Endodermal cell (in vitro differentiated cells): ENCODE results near the gene IRF3. TPM values are rescaled to one million over a fixed set of nuclear protein-coding genes. Genes with fewer than 3 reads are reported as not detected.

Source experiments
- DNase-seq: peaks from one replicate; pipeline ENCODE4 v3.0.0-alpha.2; 2017
- H3K27ac ChIP-seq: 2 replicates; pipeline ENCODE4 v1.5.1; 2013; ENCODE audit warnings: mild to moderate bottlenecking, low read depth, low read length, moderate library complexity
- H3K27me3 ChIP-seq: 2 replicates; pipeline ENCODE4 v1.6.1; 2013; ENCODE audit warnings: mild to moderate bottlenecking, low read length, moderate library complexity; ENCODE audit not compliant: insufficient read depth, control insufficient read depth, poor library complexity, severe bottlenecking
- H3K36me3 ChIP-seq: 2 replicates; pipeline ENCODE4 v1.7.0; 2013; ENCODE audit warnings: mild to moderate bottlenecking, low read length, moderate library complexity; ENCODE audit not compliant: control insufficient read depth, insufficient read depth
- H3K4me1 ChIP-seq: one replicate; pipeline ENCODE4 v1.7.0; 2013; ENCODE audit warnings: low read length; ENCODE audit not compliant: control insufficient read depth, insufficient read depth
- H3K4me3 ChIP-seq: 2 replicates; pipeline ENCODE4 v1.5.1; 2013; ENCODE audit warnings: mild to moderate bottlenecking, low read length, moderate library complexity
- H3K9ac ChIP-seq: 2 replicates; pipeline ENCODE4 v1.6.1; 2013; ENCODE audit warnings: mild to moderate bottlenecking, low read length, moderate library complexity; ENCODE audit not compliant: poor library complexity, severe bottlenecking; ENCODE audit errors: extremely low read depth
- H3K9me3 ChIP-seq: 2 replicates; pipeline ENCODE4 v1.6.1; 2013; ENCODE audit warnings: mild to moderate bottlenecking, low read length, moderate library complexity; ENCODE audit not compliant: control insufficient read depth
- H3K27ac Mint-ChIP-seq: 2 replicates; pipeline ENCODE4 v1.8.0; 2020; ENCODE audit warnings: mixed read lengths
- H3K27me3 Mint-ChIP-seq: 2 replicates; pipeline ENCODE4 v1.8.0; 2021; ENCODE audit warnings: mild to moderate bottlenecking, mixed read lengths; ENCODE audit not compliant: insufficient read depth
- H3K36me3 Mint-ChIP-seq: 2 replicates; pipeline ENCODE4 v1.8.0; 2020; ENCODE audit warnings: low read depth, mixed read lengths
- H3K4me1 Mint-ChIP-seq: 2 replicates; pipeline ENCODE4 v1.8.0; 2020; ENCODE audit warnings: mixed read lengths
- H3K4me3 Mint-ChIP-seq: 2 replicates; pipeline ENCODE4 v1.8.0; 2020; ENCODE audit warnings: mild to moderate bottlenecking, moderate library complexity, mixed read lengths
- H3K9me3 Mint-ChIP-seq: 2 replicates; pipeline ENCODE4 v1.8.0; 2020; ENCODE audit warnings: mild to moderate bottlenecking, mixed read lengths
- WGBS, 2 experiments: methylation state at CpG; one replicate each; pipeline versions ENCODE4 v1.1.5 to v1.1.7; 2013; ENCODE audit warnings: missing lambda C conversion rate in 2 of 2, mixed read lengths in 1 of 2; ENCODE audit not compliant: insufficient coverage in 1 of 2, insufficient read length in 1 of 2; 5-methylcytosine and 5-hydroxymethylcytosine counted together
- total RNA-seq, 2 donors: library from RNA; stranded (reverse); fragmentation: NEBNext Ultra II Directional in 1 of 2; extraction: Animal tissue kit (Norgen Biotek cat#: 25700) in 1 of 2; gene quantifications; 2 replicates in 1 of 2; 3 replicates in 1 of 2; pipeline ENCODE4 v1.2.1, GENCODE V29; 2021
- TF ChIP-seq, protein P1 (sequence below): fragments of 200-600 bp; sonication (generic); conservative IDR thresholded peaks from 2 replicates; pipeline ENCODE4 v1.5.0; 2021; ENCODE audit warnings: antibody characterized with exemption, mild to moderate bottlenecking

IRF3 gene
- total RNA-seq, 2 donors from 2014 or later: 127 to 128 TPM

DNA sequence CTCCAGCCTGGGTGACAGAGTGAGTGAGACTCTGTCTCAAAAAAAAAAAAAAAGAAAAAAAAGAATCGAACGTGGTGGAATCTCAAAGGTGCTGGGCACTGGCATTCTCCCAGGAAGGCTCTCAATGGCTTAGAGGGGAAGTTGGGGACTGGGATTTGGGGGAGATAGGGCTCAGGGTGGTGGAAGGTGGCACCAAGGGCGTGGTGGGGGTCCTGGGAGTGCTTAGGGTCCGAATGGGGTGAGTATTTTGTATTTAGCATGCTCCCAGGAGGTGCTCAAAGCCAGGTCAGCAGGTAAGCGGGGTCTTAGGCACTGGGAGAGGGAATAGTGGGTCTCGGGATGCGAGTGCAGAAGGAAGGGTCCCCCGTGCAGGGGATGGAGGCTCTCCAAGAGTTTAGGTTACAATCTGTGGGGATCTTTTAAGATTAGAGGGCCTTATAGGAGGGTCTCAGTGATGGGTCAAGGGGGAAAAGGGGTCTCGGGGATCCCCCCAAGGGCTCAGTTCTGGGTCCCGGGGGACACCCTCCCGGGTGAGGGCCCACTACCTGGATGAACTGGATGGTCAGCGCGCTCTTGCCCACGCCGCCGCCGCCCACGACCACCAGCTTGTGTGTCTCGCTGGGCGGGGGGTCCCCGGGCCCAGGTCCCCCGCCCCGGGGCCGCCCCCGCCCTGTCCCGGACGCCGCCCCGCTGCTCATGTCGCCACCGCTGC, 26.1 kb downstream of the IRF3 start:
- H3K27ac Mint-ChIP-seq: peak overlapping the region; percentile 72
- H3K4me1 ChIP-seq: peaks cover 4% of the 10 kb centered on the region
- peaks cover 18% of the 10 kb centered on the region for H3K27me3 Mint-ChIP-seq
- no peaks in the 10 kb centered on the region for H3K9me3 ChIP-seq
- no peak overlapping the region for H3K27ac ChIP-seq
- H3K9me3 Mint-ChIP-seq: no peaks in the 10 kb centered on the region
- DNase-seq: peak; percentile 65
- no peaks in the 10 kb centered on the region for H3K27me3 ChIP-seq
- peak overlapping the region; percentile 99 for H3K4me3 Mint-ChIP-seq
- TF ChIP-seq, protein P1, sequence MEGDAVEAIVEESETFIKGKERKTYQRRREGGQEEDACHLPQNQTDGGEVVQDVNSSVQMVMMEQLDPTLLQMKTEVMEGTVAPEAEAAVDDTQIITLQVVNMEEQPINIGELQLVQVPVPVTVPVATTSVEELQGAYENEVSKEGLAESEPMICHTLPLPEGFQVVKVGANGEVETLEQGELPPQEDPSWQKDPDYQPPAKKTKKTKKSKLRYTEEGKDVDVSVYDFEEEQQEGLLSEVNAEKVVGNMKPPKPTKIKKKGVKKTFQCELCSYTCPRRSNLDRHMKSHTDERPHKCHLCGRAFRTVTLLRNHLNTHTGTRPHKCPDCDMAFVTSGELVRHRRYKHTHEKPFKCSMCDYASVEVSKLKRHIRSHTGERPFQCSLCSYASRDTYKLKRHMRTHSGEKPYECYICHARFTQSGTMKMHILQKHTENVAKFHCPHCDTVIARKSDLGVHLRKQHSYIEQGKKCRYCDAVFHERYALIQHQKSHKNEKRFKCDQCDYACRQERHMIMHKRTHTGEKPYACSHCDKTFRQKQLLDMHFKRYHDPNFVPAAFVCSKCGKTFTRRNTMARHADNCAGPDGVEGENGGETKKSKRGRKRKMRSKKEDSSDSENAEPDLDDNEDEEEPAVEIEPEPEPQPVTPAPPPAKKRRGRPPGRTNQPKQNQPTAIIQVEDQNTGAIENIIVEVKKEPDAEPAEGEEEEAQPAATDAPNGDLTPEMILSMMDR: no peak
- WGBS, 2 experiments: 8 to 10% methylated on average over 7 to 31 of the region's 31 CpGs
- peaks cover 43% of the 10 kb centered on the region for H3K4me1 Mint-ChIP-seq
- peak overlapping the region; percentile 71 for H3K4me3 ChIP-seq
- peak overlapping the region; percentile 18 for H3K9ac ChIP-seq
- H3K36me3 ChIP-seq: peaks cover 6% of the 10 kb centered on the region
- H3K36me3 Mint-ChIP-seq: peaks cover 7% of the 10 kb centered on the region

DNA sequence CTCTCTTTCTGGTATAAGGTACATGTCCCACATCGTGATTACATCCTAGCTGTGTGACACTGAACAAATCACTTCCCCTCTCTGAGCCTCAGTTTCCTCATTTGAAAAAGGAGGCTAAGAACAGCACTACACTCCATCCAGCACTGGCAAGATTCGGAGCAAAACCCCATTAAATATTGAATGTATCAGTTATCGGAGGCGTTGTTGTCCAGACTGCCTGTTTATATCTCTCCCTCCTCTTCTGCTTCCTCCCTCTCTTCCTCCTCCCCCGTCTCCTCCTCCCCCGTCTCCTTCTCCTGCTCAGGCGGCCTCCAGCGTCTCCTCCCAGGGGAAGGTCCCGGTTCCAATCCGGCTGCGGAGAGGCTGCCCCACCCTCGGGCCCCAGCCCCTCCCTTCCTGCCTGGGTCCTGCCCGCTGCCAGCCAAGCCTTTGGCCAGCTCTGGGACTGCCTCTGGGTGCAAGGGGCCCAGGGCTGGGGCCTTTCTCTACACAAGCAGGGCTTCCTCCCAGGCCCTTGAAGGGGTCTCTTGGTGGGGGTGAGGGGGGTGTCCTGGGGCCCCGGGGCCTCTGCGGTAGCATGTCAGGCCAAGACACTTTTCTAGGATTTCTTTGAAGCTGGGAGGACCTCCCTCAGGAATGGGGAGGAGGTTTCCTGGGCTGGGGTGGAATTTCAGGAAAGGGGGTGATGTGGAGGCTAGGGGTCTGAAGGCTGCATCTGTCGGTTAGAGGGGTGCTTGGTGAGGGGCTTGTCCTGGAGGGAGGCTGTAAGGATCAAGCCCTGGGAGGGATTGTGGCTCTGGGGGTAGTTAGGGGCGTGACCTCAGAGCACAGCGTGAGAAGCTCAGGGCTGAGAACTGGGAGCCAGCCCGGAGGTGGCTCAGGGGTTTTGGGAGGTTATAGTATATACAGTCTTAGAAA, 27.6 kb downstream of the IRF3 start:
- H3K9me3 Mint-ChIP-seq: no peaks in the 10 kb centered on the region
- H3K27ac Mint-ChIP-seq: peak overlapping the region; percentile 81
- peak; percentile 88 for DNase-seq
- peaks cover 18% of the 10 kb centered on the region for H3K27me3 Mint-ChIP-seq
- Histone ChIP-seq H3K9me3 (no peaks in the 10 kb centered on the region), H3K4me1 (peaks cover 1% of the 10 kb centered on the region), H3K27ac (no peak overlapping the region), H3K36me3 (no peaks in the 10 kb centered on the region), H3K4me3 (no peak overlapping the region), H3K9ac (peak overlapping the region; percentile 6), H3K27me3 (no peaks in the 10 kb centered on the region)
- H3K4me3 Mint-ChIP-seq: peak overlapping the region; percentile 99
- WGBS, 2 experiments: 28 to 32% methylated on average over 9 to 19 of the region's 19 CpGs
- TF ChIP-seq, protein P1: no peak
- H3K4me1 Mint-ChIP-seq: peaks cover 30% of the 10 kb centered on the region
- H3K36me3 Mint-ChIP-seq: no peaks in the 10 kb centered on the region

DNA sequence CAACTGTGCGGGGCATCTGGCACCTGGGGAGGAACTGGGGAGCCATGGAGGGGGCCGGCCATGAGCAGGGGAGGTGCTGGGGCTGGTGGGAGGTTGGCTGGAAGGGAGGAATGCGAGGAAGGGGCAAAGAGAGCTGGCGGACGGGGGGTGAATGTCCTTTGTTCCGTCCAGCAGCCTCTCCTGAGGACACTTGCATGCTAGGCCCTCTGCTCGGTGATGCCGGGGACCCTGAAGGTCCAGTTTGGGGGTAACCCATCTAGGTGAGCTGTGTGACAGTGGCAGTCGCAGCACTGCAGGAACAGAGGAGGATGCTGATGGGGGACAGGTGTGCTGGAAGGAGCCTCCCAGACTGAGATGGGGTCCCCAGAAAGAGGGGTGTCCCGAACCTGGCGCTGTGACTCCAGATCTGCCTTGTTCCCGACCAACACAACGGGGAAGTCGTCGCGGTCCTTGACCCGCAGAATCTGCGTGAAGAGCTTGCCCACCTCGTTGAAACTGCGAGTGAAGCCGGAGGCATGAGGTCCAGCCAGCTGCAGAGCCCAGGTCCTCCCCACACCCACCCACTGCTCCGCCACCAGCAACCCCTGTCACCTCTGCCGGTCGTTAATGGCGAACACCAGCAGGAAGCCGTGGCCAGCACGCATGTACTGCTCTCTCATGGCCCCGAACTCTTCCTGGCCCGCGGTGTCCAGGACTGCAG, 29.3 kb downstream of the IRF3 start:
- Histone ChIP-seq H3K4me3 (no peak overlapping the region), H3K4me1 (no peaks in the 10 kb centered on the region), H3K36me3 (no peaks in the 10 kb centered on the region), H3K27me3 (no peaks in the 10 kb centered on the region), H3K9me3 (no peaks in the 10 kb centered on the region), H3K9ac (no peak overlapping the region), H3K27ac (no peak overlapping the region)
- H3K27ac Mint-ChIP-seq: no peak overlapping the region
- H3K36me3 Mint-ChIP-seq: no peaks in the 10 kb centered on the region
- peaks cover 18% of the 10 kb centered on the region for H3K27me3 Mint-ChIP-seq
- H3K9me3 Mint-ChIP-seq: no peaks in the 10 kb centered on the region
- TF ChIP-seq, protein P1: no peak
- H3K4me3 Mint-ChIP-seq: no peak overlapping the region
- 87 to 91% methylated on average over 19 to 30 of the region's 30 CpGs for WGBS, 2 experiments
- DNase-seq: peak; percentile 68
- peaks cover 22% of the 10 kb centered on the region for H3K4me1 Mint-ChIP-seq
